ENCODE data around the gene PDCD1.

DNA sequence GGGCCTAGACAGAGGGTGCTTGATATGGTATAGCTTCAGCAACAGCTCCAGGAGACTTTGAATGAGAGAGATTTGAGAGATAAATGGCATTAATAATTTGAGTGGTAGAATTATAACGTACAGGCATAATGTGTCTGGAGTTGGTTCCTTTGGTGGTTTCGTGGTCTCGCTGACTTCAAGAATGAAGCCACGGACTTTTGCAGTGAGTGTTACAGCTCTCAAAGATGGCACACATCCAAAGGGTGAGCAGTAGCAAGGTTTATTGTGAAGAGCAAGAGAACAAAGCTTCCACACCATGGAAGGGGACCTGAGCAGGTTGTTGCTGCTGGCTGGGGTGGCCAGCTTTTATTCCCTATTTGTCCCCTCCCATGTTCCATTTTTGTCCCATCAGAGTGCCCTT is 23.1 kb downstream of the PDCD1 start:
- TF ChIP-seq EZH2phosphoT487 (IDR thresholded peaks at IDR 0.05; ENCODE audit: low read depth), result no peak
- TF ChIP-seq, protein P1, sequence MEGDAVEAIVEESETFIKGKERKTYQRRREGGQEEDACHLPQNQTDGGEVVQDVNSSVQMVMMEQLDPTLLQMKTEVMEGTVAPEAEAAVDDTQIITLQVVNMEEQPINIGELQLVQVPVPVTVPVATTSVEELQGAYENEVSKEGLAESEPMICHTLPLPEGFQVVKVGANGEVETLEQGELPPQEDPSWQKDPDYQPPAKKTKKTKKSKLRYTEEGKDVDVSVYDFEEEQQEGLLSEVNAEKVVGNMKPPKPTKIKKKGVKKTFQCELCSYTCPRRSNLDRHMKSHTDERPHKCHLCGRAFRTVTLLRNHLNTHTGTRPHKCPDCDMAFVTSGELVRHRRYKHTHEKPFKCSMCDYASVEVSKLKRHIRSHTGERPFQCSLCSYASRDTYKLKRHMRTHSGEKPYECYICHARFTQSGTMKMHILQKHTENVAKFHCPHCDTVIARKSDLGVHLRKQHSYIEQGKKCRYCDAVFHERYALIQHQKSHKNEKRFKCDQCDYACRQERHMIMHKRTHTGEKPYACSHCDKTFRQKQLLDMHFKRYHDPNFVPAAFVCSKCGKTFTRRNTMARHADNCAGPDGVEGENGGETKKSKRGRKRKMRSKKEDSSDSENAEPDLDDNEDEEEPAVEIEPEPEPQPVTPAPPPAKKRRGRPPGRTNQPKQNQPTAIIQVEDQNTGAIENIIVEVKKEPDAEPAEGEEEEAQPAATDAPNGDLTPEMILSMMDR (IDR thresholded peaks at IDR 0.05; ENCODE audit: low read depth, low read length), result no peak
